ENCODE data around the gene ZNF205.

The ZNF205 gene

DNA sequence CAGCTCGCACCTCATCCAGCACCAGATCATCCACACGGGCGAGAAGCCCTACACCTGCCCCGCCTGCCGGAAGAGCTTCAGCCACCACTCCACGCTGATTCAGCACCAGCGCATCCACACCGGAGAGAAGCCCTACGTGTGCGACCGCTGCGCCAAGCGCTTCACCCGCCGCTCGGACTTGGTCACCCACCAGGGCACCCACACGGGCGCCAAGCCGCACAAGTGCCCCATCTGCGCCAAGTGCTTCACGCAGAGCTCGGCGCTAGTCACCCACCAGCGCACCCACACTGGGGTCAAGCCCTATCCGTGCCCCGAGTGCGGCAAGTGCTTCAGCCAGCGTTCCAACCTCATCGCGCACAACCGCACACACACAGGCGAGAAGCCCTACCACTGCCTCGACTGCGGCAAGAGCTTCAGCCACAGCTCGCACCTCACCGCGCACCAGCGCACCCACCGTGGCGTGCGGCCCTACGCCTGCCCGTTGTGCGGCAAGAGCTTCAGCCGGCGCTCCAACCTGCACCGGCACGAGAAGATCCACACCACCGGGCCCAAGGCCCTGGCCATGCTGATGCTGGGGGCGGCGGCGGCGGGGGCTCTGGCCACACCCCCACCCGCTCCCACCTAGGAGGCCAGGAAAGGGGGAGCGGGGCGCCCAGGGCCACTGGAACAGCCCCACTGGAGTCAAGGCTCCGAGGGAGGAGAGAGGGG, 7.5 kb downstream of the ZNF205 start:
- TF ChIP-seq, protein P1, sequence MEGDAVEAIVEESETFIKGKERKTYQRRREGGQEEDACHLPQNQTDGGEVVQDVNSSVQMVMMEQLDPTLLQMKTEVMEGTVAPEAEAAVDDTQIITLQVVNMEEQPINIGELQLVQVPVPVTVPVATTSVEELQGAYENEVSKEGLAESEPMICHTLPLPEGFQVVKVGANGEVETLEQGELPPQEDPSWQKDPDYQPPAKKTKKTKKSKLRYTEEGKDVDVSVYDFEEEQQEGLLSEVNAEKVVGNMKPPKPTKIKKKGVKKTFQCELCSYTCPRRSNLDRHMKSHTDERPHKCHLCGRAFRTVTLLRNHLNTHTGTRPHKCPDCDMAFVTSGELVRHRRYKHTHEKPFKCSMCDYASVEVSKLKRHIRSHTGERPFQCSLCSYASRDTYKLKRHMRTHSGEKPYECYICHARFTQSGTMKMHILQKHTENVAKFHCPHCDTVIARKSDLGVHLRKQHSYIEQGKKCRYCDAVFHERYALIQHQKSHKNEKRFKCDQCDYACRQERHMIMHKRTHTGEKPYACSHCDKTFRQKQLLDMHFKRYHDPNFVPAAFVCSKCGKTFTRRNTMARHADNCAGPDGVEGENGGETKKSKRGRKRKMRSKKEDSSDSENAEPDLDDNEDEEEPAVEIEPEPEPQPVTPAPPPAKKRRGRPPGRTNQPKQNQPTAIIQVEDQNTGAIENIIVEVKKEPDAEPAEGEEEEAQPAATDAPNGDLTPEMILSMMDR (IDR thresholded peaks at IDR 0.05): no peak

DNA sequence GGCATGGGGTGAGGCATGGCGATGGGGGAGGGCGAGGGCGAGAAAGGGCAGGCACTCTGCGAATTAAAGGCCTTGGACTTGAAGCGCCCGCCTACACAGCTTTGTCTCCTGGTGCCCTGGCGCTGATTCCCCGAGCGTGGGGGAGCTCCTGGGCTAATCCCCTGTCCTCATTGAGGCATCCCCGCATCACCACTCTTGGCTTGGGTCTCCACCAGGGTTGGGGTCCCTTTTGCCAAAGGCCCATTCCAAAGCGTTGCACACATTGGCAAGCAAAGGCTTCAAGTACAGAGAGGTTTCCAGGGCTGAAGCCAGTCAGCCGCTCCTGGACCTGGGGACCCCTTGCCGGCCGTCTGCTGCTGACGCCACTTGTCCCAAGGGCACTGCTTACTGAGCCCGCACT, 8.0 kb downstream of the ZNF205 start:
- TF ChIP-seq, protein P1 (IDR thresholded peaks at IDR 0.05): no peak

DNA sequence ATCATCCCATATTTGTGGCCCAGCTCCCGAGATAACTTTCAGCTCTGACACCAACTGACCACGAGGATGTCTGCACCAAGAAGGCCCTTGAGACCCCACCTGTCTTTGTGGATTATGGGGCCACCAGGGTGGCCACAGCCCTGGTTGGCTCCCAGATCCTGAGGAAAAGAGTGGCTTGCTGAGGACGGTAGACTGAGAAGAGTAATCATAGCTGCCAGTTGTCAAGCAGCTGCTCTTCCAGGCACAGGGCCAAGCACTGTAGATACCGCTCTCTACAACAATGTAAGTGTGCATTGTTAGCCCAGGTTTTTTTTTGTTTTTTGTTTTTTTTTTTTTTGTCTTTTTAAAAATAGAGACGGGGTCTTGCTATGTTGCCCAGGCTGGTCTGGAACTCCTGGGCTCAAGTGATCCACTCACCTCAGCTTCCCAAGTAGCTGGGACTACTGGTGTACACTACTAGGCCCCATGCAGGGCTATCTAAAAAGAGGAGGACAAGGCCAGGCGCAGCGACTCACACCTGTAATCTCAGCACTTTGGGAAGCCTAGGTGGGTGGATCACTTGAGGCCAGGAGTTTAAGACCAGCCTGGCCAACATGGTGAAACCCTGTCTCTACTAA, 9.6 kb downstream of the ZNF205 start:
- TF ChIP-seq, protein P1 (IDR thresholded peaks at IDR 0.05): no peak

DNA sequence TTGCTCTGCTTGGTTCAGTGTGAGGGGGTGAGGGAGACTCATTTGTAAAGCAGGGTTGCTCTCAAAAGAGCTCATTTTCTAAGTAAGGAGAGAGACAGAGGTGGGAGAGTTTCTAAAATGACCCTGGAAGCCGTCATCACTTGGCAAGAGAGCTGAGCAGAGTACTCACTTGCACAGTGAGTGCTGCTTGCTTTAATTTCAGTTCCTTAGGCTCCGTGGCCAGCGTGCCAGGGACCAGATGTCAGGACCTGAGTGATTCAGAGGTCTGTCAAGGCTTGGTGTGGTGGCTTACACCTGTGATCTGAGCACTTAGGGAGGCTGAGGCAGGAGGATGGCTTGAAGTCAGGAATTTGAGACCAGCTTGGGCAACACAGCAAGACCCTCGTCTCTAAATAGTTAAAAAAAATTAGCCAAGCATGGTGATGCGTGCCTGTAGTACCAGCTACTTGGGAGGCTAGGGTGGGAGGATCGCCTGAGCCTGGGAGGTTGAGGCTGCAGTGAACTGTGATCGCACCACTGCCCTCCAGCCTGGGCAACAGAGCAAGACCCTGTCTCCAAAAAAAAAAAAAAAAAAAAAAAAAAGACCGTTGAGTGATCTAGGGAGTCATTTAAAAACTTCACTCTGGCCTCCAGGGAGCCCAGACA, 10.7 kb downstream of the ZNF205 start:
- TF ChIP-seq, protein P1 (IDR thresholded peaks at IDR 0.05): no peak

DNA sequence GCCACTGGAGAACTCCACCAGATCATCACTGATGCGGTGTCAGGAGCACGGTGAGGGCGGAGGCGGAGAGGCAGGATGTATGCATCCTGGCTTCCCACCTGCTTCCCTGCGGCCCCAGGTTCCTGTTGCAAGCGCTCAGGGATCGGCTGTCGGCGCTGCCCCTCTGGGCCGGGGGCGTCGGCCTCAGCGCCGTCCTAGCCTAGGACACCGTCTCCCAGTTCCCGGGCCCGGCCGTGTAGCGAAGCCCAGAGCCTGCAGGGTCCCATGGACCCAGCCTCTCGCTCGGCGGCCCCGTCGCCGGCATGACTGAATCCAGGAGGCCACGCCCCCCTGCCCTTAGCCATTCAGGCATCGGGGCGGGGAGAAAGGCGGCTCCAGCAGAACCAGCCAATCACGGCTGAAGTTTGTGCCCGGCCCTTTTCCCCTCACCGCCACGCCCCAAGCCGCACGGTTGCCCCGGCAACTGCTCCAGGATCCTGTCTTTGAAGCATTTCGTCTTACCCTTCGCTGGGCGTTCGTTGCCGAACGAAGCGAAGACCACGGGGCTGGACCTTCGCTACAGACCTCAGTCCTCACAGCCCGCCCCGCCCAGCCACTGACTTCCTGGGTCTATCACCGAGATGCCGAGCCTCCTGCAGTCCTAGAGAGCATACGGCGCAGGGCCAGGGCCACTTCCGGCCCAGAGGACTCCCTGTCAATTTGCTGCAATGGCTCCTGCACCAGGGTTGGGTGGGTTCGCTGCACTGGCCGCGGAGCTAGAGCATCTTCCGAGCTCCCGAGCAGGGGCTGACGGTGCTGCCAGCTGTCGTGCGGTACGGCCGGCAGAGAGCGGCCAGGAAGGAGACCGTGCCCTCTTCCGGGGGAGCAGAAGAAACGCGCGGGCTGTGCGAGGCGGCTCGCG, 11.8 kb downstream of the ZNF205 start:
- TF ChIP-seq, protein P1 (IDR thresholded peaks at IDR 0.05): peak; percentile 38; the same call in 1 of the 2 replicates

DNA sequence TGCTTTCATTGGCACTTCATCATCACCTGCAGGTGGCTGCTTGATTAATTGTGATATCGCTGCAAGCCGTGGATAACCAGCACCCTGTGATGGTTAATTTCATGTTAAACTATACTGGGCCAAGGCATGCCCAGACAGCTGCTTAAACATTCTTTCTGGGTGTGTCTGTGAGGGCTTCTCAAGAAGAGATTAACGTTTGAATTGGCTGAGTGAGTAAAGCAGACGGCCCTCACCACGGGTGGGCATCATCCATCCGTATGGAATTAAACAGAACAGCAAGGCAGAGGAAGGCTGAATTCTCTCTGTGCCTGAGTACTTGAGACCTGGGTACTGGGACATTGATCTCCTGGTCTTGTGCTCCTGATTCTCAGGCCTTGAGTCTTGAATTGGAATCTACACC, 15.4 kb downstream of the ZNF205 start:
- TF ChIP-seq, protein P1 (IDR thresholded peaks at IDR 0.05): no peak

Measured in LNCAP (cell line).